ENCODE results near the gene ERBB4. TPM values are rescaled to one million over a fixed set of nuclear protein-coding genes. Genes with fewer than 3 reads are reported as not detected.
"Not testable (repeated sequence)": the region's sequence is repeated elsewhere in the genome, so short reads cannot be mapped to it uniquely, and the experiment has no call there.

Gene ERBB4
- polyA plus RNA-seq, 1 experiment = not detected

DNA sequence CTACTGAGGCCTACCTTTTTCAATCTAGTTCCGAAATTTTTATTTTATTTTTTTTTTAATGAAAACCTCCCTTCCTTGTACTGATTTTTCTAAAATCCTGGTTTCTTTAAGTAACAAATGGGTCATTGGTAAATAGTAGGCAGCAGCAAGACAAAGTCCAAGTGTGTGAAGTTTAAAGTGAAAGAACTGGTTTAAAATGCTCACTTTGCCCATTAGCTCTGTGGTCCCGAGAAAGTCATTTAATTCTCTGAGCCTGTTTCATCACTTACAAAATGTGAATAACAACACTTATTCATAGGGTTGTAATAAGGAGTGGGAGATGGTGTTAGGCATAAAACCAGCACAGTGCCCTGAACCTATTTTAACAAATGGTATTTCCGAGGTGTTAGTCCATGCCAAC is 426.2 kb downstream of the ERBB4 start:
- no peaks in the 10 kb centered on the region for H3K27me3 ChIP-seq (ENCODE audit: control insufficient read depth, insufficient read depth, low read length)
- no peak for DNase-seq (ENCODE audit: low read depth, low spot score)
- TF ChIP-seq, protein P1, sequence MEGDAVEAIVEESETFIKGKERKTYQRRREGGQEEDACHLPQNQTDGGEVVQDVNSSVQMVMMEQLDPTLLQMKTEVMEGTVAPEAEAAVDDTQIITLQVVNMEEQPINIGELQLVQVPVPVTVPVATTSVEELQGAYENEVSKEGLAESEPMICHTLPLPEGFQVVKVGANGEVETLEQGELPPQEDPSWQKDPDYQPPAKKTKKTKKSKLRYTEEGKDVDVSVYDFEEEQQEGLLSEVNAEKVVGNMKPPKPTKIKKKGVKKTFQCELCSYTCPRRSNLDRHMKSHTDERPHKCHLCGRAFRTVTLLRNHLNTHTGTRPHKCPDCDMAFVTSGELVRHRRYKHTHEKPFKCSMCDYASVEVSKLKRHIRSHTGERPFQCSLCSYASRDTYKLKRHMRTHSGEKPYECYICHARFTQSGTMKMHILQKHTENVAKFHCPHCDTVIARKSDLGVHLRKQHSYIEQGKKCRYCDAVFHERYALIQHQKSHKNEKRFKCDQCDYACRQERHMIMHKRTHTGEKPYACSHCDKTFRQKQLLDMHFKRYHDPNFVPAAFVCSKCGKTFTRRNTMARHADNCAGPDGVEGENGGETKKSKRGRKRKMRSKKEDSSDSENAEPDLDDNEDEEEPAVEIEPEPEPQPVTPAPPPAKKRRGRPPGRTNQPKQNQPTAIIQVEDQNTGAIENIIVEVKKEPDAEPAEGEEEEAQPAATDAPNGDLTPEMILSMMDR (IDR thresholded peaks at IDR 0.05; ENCODE audit: low read depth, low read length) = no peak
- CTCF ChIA-PET = no interaction called here
- H3K9me3 ChIP-seq (ENCODE audit: control insufficient read depth, insufficient read depth, low read length) = no peaks in the 10 kb centered on the region
- POLR2A ChIA-PET = no interaction called here
- H3K4me3 ChIP-seq (ENCODE audit: low read depth, low read length) = no peak overlapping the region
- H3K27ac ChIP-seq (ENCODE audit: low read depth, low read length) = no peak overlapping the region

DNA sequence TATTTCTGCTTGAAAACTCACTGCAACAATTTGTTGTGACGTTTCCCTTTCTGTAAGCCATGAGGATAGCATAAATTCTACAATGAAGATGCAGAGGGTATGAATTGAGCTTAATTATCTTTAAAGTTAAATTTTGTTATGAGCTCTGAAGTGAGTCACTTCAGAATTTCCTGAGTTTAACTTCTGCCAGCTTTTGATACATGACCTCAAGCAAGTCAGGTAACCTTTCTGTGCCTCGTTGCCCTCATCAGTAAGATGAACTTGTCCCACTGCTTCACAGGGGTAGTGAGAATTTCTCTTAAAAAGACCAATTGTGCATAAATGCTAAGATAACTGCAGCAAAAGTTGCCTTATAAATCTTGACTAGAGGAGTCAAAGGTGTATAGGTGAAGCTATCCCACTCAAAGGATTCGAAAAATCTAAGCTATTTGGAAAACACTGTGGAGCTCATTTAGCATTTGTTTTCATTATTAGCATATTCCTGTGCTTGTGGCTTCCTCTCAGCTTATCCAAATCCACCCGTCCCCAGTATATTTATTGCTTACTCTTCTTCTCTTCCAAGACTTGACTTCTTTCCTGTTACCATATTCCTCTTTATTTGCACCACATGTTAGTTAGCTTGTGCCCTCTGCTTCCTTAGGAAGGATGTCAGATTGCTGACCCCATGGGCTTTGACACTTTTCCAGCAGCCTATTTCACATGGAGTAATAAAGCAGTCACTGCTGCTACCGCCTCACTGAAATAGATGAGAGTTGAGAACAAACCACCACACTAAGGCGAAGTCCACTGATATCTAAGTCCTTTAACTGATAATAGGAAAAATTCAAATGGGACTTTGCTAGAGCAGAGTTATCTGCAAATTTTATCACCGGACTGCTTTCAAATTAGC is 428.6 kb downstream of the ERBB4 start:
- DNase-seq (ENCODE audit: low read depth, low spot score) = no peak
- no peak overlapping the region for H3K4me3 ChIP-seq (ENCODE audit: low read depth, low read length)
- ChIA-PET POLR2A (no interaction called here), CTCF (no interaction called here)
- TF ChIP-seq, protein P1 (IDR thresholded peaks at IDR 0.05; ENCODE audit: low read depth, low read length) = no peak
- H3K27me3 ChIP-seq (ENCODE audit: control insufficient read depth, insufficient read depth, low read length) = no peaks in the 10 kb centered on the region
- H3K9me3 ChIP-seq (ENCODE audit: control insufficient read depth, insufficient read depth, low read length) = no peaks in the 10 kb centered on the region; the same call in 1 of the 2 replicates
- no peak overlapping the region for H3K27ac ChIP-seq (ENCODE audit: low read depth, low read length)

DNA sequence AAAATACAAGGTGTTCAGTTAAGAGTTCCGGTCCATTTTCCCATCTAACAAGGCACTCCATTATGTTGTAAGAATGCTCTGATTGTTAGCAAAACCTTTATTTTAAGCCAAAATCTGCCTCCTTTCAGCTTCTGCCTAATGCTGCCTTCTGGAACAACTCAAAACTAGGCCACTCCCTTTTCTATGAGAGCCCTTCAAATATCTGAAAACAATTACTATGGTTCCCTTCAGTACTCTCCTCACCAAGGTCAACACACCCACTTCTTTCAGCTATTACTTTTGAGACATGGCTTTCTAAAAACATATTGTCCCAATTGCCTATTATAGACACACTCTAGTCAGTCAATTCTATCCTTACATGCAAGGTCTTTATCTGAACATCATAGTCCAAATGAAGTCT is 429.4 kb downstream of the ERBB4 start:
- no peaks in the 10 kb centered on the region; the same call in 1 of the 2 replicates for H3K9me3 ChIP-seq (ENCODE audit: control insufficient read depth, insufficient read depth, low read length)
- POLR2A ChIA-PET = no interaction called here
- TF ChIP-seq, protein P1 (IDR thresholded peaks at IDR 0.05; ENCODE audit: low read depth, low read length) = no peak

DNA sequence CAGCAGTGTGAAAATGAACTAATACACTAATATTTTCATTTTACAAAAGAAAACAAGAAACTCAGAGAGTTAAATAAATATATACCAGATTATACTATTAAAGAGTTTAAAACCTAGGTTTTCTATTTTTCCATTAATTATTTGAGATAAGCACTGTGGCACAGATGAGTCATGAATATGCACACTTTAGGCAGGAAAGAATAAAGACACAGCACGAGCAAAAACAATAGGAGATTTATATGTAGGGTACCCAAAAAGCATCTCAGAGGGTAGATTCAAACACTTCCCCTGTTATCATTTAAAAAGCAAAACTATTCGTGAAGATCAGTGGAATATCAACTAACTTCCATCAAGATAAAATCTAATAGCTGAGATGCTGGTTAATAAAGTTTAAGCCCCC is 430.6 kb downstream of the ERBB4 start:
- Histone ChIP-seq H3K4me3 (ENCODE audit: low read depth, low read length) (no peak overlapping the region), H3K9me3 (ENCODE audit: control insufficient read depth, insufficient read depth, low read length) (no peaks in the 10 kb centered on the region; the same call in 1 of the 2 replicates), H3K27ac (ENCODE audit: low read depth, low read length) (no peak overlapping the region), H3K27me3 (ENCODE audit: control insufficient read depth, insufficient read depth, low read length) (no peaks in the 10 kb centered on the region)
- TF ChIP-seq, protein P1 (IDR thresholded peaks at IDR 0.05; ENCODE audit: low read depth, low read length) = no peak
- ChIA-PET CTCF (no interaction called here), POLR2A (no interaction called here)
- no peak for DNase-seq (ENCODE audit: low read depth, low spot score)

More for the DNA sequence above, 429.4 kb downstream of the ERBB4 start:
- Histone ChIP-seq H3K27me3 (ENCODE audit: control insufficient read depth, insufficient read depth, low read length) (no peaks in the 10 kb centered on the region), H3K4me3 (ENCODE audit: low read depth, low read length) (no peak overlapping the region), H3K27ac (ENCODE audit: low read depth, low read length) (no peak overlapping the region)
- CTCF ChIA-PET = no interaction called here
- no peak for DNase-seq (ENCODE audit: low read depth, low spot score)

DNA sequence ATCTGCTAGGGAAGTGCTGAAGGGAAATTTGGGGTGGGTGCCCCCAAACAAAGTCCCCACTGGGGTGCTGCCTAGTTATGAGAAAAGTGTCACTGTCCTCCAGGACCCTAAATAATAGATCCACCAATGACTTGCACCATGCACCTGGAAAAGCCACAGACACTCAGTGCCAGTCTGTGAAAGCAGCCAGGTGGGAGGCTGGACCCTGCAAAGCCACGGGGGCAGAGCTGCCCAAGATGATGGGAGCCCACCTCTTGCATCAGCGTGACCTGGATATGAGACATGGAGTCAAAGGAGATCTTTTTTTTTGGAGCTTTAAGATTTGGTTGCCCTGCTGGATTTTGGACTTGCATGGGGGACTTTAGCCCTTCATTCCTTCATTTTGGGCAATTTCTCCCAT is 431.6 kb downstream of the ERBB4 start:
- POLR2A ChIA-PET = no interaction called here
- no peaks in the 10 kb centered on the region for H3K27me3 ChIP-seq (ENCODE audit: control insufficient read depth, insufficient read depth, low read length)
- no peak overlapping the region for H3K27ac ChIP-seq (ENCODE audit: low read depth, low read length)
- H3K4me3 ChIP-seq (ENCODE audit: low read depth, low read length) = no peak overlapping the region
- CTCF ChIA-PET = no interaction called here
- H3K9me3 ChIP-seq (ENCODE audit: control insufficient read depth, insufficient read depth, low read length) = no peaks in the 10 kb centered on the region; the same call in 1 of the 2 replicates
- DNase-seq (ENCODE audit: low read depth, low spot score) = no peak
- TF ChIP-seq, protein P1 (IDR thresholded peaks at IDR 0.05; ENCODE audit: low read depth, low read length) = no peak

DNA sequence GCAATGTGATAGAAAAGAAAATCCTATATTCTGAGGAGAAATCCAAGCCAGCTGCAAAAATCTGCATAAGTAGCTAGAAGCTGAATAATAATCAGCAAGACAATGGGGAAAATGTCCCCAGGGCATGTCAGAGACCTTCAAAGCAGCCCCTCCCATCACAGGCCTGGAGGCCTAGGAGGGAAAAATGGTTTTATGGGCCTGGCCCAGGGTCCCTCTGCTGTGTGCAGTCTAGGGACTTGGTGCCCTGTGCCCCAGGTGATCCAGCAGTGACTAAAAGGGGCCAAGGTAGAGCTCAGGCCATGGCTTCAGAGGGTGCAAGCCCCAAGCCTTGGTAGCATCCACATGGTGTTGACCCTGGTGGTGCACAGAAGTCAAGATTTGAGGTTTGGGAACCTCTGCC is 432.1 kb downstream of the ERBB4 start:
- POLR2A ChIA-PET; H3K4me3 ChIP-seq (ENCODE audit: low read depth, low read length); DNase-seq (ENCODE audit: low read depth, low spot score); CTCF ChIA-PET; H3K9me3 ChIP-seq (ENCODE audit: control insufficient read depth, insufficient read depth, low read length); H3K27ac ChIP-seq (ENCODE audit: low read depth, low read length); H3K27me3 ChIP-seq (ENCODE audit: control insufficient read depth, insufficient read depth, low read length): not testable (repeated sequence)
